HEK293 (cell line): ENCODE measurements around the gene SHOX.

Source experiments
- CTCF ChIA-PET: fragments of 350-600 bp; formaldehyde crosslinking; extraction: SDS; loops from one replicate; lab custom pipeline; 2021; ENCODE audit warnings: antibody characterized with exemption; lab: Yijun Ruan, JAX
- POLR2A ChIA-PET: fragments of 300-600 bp; formaldehyde crosslinking; extraction: SDS; loops from one replicate; lab custom pipeline; 2020; ENCODE audit warnings: antibody characterized with exemption, inconsistent platforms; lab: Yijun Ruan, JAX
- H3K27ac ChIP-seq: fragments of 200-500 bp; sonication (Bioruptor generic); 2 replicates; pipeline ENCODE4 v1.5.1; 2014; ENCODE audit warnings: low read depth, low read length, control low read depth, inconsistent platforms; ENCODE audit errors: extremely low read depth
- H3K36me3 ChIP-seq, 2 experiments: fragments of 200-500 bp in 1 of 2; sonication (Bioruptor generic) in 1 of 2; 1 replicate in 1 of 2; 2 replicates in 1 of 2; pipeline ENCODE4 v1.5.1; 2014 to 2017; ENCODE audit warnings: inconsistent platforms in 2 of 2, low read length in 2 of 2; ENCODE audit not compliant: control insufficient read depth in 2 of 2, insufficient read depth in 1 of 2
- H3K4me1 ChIP-seq: fragments of 200-500 bp; sonication (Bioruptor generic); 2 replicates; pipeline ENCODE4 v1.5.1; 2014; ENCODE audit warnings: mild to moderate bottlenecking, low read length, inconsistent platforms; ENCODE audit not compliant: control insufficient read depth, insufficient read depth
- H3K4me3 ChIP-seq: 2 replicates; pipeline ENCODE4 v1.5.1; 2011; ENCODE audit warnings: low read depth, mild to moderate bottlenecking, control low read depth, low read length, moderate library complexity
- H3K9me3 ChIP-seq: fragments of 200-500 bp; sonication (Bioruptor generic); 2 replicates; pipeline ENCODE4 v1.5.1; 2014; ENCODE audit warnings: low read depth, low read length, inconsistent platforms; ENCODE audit not compliant: control insufficient read depth, insufficient read depth
- KLF1 ChIP-seq: fragments of 450-650 bp; formaldehyde crosslinking; IDR thresholded peaks from 2 replicates; pipeline ENCODE4 v1.5.1; 2016; ENCODE audit warnings: missing biosample characterization, missing genetic modification characterization
- MZF1 ChIP-seq: fragments of 450-650 bp; formaldehyde crosslinking; IDR thresholded peaks from 2 replicates; pipeline ENCODE4 v1.5.1; 2017; ENCODE audit warnings: missing biosample characterization, missing genetic modification characterization, borderline replicate concordance
- OVOL3 ChIP-seq: fragments of 450-650 bp; formaldehyde crosslinking; IDR thresholded peaks from 2 replicates; pipeline ENCODE4 v1.5.1; 2016; ENCODE audit warnings: missing biosample characterization, missing genetic modification characterization
- TRIM28 ChIP-seq: IDR thresholded peaks from 2 replicates; pipeline ENCODE4 v1.6.1; 2011; ENCODE audit warnings: low read length, control low read depth, borderline replicate concordance
- ZNF133 ChIP-seq: fragments of 450-650 bp; formaldehyde crosslinking; IDR thresholded peaks from 2 replicates; pipeline ENCODE4 v1.5.1; 2016; ENCODE audit warnings: missing biosample characterization, missing genetic modification characterization
- ZNF155 ChIP-seq: fragments of 450-650 bp; formaldehyde crosslinking; IDR thresholded peaks from 2 replicates; pipeline ENCODE4 v1.5.1; 2016; ENCODE audit warnings: missing biosample characterization, missing genetic modification characterization
- ZNF16 ChIP-seq: fragments of 450-650 bp; formaldehyde crosslinking; IDR thresholded peaks from 2 replicates; pipeline ENCODE4 v1.5.1; 2016; ENCODE audit warnings: low read depth, missing biosample characterization, missing genetic modification characterization
- ZNF24 ChIP-seq: fragments of 450-650 bp; formaldehyde crosslinking; IDR thresholded peaks from 2 replicates; pipeline ENCODE4 v1.5.1; 2016; ENCODE audit warnings: missing biosample characterization, missing genetic modification characterization
- ZNF544 ChIP-seq: fragments of 450-650 bp; formaldehyde crosslinking; IDR thresholded peaks from 2 replicates; pipeline ENCODE4 v1.5.0; 2017; ENCODE audit warnings: missing biosample characterization, missing genetic modification characterization
- ZNF555 ChIP-seq: fragments of 450-650 bp; formaldehyde crosslinking; conservative IDR thresholded peaks from 2 replicates; pipeline ENCODE4 v1.5.1; 2017; ENCODE audit warnings: missing biosample characterization, mild to moderate bottlenecking, missing genetic modification characterization, inconsistent platforms
- ZNF621 ChIP-seq: fragments of 450-650 bp; formaldehyde crosslinking; IDR thresholded peaks from 2 replicates; pipeline ENCODE4 v1.5.1; 2017; ENCODE audit warnings: missing biosample characterization, missing genetic modification characterization
- ZNF629 ChIP-seq: fragments of 450-650 bp; formaldehyde crosslinking; IDR thresholded peaks from 2 replicates; pipeline ENCODE4 v1.5.1; 2017; ENCODE audit warnings: missing biosample characterization, missing genetic modification characterization
- ZNF843 ChIP-seq: fragments of 450-650 bp; formaldehyde crosslinking; IDR thresholded peaks from 2 replicates; pipeline ENCODE4 v1.5.1; 2016; ENCODE audit warnings: missing biosample characterization, missing genetic modification characterization
- TF ChIP-seq, protein P1 (sequence below): fragments of 450-650 bp; formaldehyde crosslinking; IDR thresholded peaks from 2 replicates; pipeline ENCODE4 v1.5.1; 2016; ENCODE audit warnings: missing biosample characterization, missing genetic modification characterization
- TF ChIP-seq, protein P2 (sequence below): fragments of 450-650 bp; formaldehyde crosslinking; IDR thresholded peaks from 2 replicates; pipeline ENCODE4 v1.5.1; 2017; ENCODE audit warnings: missing biosample characterization, missing genetic modification characterization
- TF ChIP-seq, protein P3 (sequence below): fragments of 450-650 bp; formaldehyde crosslinking; IDR thresholded peaks from 2 replicates; pipeline ENCODE4 v1.5.1; 2017; ENCODE audit warnings: missing biosample characterization, mild to moderate bottlenecking, missing genetic modification characterization, moderate library complexity
- TF ChIP-seq, protein P4 (sequence below): fragments of 450-650 bp; formaldehyde crosslinking; IDR thresholded peaks from 2 replicates; pipeline ENCODE4 v1.5.1; 2016; ENCODE audit warnings: missing biosample characterization, missing genetic modification characterization
- TF ChIP-seq, protein P5 (sequence below): fragments of 450-650 bp; formaldehyde crosslinking; IDR thresholded peaks from 2 replicates; pipeline ENCODE4 v1.5.1; 2016; ENCODE audit warnings: missing biosample characterization, missing genetic modification characterization

SHOX gene

DNA sequence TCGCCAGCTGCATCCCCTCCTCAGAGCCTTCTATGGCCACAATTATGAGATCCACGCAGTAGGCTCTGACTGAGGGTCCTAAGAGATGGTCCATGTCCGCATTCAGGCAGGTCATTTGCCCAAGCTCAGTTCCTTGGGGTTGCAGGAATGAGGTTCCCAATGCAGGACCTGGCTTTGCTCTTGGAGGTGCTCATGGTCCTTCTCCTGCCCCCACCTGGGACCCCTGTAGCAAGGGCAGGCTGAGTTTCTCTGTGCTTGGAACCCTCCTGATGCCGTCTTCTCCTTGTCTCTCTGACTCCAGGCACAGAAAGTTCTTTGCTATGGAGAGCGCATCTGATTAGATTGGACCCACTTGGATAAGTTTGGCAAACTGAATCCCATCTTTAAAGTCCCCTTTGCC is 16.5 kb upstream of the SHOX start:
- H3K4me3 ChIP-seq, result no peak overlapping the region
- CTCF ChIA-PET, result no interaction called here
- H3K36me3 ChIP-seq, result no peaks in the 10 kb centered on the region
- H3K9me3 ChIP-seq, result no peaks in the 10 kb centered on the region
- TF ChIP-seq ZNF629 (tag by site-specific recombination) (no peak), ZNF133 (no peak), ZNF544 (tag by site-specific recombination) (no peak), ZNF843 (tag by site-specific recombination) (no peak), KLF1 (tag by site-specific recombination) (no peak), ZNF16 (no peak)
- TF ChIP-seq, protein P1, sequence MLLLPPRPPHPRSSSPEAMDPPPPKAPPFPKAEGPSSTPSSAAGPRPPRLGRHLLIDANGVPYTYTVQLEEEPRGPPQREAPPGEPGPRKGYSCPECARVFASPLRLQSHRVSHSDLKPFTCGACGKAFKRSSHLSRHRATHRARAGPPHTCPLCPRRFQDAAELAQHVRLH (tag by site-specific recombination), result no peak
- TF ChIP-seq, all 188 proteins: peak for 0
- POLR2A ChIA-PET, result no interaction called here
- H3K4me1 ChIP-seq, result no peaks in the 10 kb centered on the region
- no peak overlapping the region for H3K27ac ChIP-seq

DNA sequence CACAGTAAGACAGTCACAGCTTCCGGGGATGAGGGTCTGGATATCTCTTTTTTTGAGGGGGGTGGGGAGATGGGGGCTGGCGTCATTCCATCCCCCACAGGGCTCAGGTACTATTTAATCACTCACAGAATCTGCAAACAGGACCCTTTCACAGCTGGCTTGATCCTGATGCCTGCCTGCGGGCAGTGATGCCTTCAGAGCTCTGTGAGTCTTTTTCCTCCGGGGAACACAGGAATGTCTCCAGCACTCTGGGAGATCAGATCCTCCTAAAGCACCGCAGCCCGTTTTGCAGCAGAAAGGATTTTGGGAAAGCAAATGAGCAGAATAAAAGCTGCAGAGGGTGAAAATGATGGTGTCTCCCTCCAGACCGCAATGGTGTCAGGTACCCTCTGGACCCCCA is 13.2 kb upstream of the SHOX start:
- Histone ChIP-seq H3K4me3 (no peak overlapping the region), H3K4me1 (no peaks in the 10 kb centered on the region), H3K27ac (no peak overlapping the region), H3K36me3 (no peaks in the 10 kb centered on the region), H3K9me3 (no peaks in the 10 kb centered on the region)
- CTCF ChIA-PET, result no interaction called here
- TF ChIP-seq OVOL3 (tag by site-specific recombination), result no peak
- TF ChIP-seq ZNF621 (tag by site-specific recombination), result no peak
- TF ChIP-seq ZNF24 (tag by site-specific recombination), result no peak
- TF ChIP-seq, protein P2, sequence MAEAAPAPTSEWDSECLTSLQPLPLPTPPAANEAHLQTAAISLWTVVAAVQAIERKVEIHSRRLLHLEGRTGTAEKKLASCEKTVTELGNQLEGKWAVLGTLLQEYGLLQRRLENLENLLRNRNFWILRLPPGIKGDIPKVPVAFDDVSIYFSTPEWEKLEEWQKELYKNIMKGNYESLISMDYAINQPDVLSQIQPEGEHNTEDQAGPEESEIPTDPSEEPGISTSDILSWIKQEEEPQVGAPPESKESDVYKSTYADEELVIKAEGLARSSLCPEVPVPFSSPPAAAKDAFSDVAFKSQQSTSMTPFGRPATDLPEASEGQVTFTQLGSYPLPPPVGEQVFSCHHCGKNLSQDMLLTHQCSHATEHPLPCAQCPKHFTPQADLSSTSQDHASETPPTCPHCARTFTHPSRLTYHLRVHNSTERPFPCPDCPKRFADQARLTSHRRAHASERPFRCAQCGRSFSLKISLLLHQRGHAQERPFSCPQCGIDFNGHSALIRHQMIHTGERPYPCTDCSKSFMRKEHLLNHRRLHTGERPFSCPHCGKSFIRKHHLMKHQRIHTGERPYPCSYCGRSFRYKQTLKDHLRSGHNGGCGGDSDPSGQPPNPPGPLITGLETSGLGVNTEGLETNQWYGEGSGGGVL, result no peak
- TF ChIP-seq, protein P3, sequence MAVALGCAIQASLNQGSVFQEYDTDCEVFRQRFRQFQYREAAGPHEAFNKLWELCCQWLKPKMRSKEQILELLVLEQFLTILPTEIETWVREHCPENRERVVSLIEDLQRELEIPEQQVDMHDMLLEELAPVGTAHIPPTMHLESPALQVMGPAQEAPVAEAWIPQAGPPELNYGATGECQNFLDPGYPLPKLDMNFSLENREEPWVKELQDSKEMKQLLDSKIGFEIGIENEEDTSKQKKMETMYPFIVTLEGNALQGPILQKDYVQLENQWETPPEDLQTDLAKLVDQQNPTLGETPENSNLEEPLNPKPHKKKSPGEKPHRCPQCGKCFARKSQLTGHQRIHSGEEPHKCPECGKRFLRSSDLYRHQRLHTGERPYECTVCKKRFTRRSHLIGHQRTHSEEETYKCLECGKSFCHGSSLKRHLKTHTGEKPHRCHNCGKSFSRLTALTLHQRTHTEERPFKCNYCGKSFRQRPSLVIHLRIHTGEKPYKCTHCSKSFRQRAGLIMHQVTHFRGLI (tag by site-specific recombination), result no peak
- TF ChIP-seq, protein P4, sequence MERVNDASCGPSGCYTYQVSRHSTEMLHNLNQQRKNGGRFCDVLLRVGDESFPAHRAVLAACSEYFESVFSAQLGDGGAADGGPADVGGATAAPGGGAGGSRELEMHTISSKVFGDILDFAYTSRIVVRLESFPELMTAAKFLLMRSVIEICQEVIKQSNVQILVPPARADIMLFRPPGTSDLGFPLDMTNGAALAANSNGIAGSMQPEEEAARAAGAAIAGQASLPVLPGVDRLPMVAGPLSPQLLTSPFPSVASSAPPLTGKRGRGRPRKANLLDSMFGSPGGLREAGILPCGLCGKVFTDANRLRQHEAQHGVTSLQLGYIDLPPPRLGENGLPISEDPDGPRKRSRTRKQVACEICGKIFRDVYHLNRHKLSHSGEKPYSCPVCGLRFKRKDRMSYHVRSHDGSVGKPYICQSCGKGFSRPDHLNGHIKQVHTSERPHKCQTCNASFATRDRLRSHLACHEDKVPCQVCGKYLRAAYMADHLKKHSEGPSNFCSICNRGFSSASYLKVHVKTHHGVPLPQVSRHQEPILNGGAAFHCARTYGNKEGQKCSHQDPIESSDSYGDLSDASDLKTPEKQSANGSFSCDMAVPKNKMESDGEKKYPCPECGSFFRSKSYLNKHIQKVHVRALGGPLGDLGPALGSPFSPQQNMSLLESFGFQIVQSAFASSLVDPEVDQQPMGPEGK (tag by site-specific recombination), result no peak
- TF ChIP-seq TRIM28, result no peak
- TF ChIP-seq, protein P5, sequence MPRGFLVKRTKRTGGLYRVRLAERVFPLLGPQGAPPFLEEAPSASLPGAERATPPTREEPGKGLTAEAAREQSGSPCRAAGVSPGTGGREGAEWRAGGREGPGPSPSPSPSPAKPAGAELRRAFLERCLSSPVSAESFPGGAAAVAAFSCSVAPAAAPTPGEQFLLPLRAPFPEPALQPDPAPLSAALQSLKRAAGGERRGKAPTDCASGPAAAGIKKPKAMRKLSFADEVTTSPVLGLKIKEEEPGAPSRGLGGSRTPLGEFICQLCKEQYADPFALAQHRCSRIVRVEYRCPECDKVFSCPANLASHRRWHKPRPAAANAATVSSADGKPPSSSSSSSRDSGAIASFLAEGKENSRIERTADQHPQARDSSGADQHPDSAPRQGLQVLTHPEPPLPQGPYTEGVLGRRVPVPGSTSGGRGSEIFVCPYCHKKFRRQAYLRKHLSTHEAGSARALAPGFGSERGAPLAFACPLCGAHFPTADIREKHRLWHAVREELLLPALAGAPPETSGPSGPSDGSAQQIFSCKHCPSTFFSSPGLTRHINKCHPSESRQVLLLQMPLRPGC, result no peak
- no peak for TF ChIP-seq ZNF155 (tag by site-specific recombination)
- no peak for TF ChIP-seq MZF1 (tag by site-specific recombination)
- no peak for TF ChIP-seq ZNF555 (tag by site-specific recombination)
- POLR2A ChIA-PET, result no interaction called here
